Loucy (cell line): ENCODE measurements around the gene FAF1.

ENCODE experiments used
- CTCF ChIP-seq: fragments of 200-600 bp; sonication (generic); conservative IDR thresholded peaks from 2 replicates; pipeline ENCODE4 v1.5.1; 2014; ENCODE audit warnings: mild to moderate bottlenecking, antibody characterized with exemption, low read length
- EZH2phosphoT487 ChIP-seq: fragments of 200-600 bp; IDR thresholded peaks from 2 replicates; pipeline ENCODE4 v1.6.1; 2018; ENCODE audit warnings: antibody characterized with exemption, mild to moderate bottlenecking, moderate library complexity, borderline replicate concordance

- TF ChIP-seq EZH2phosphoT487 (no peak), CTCF (no peak)
Observed at GRCh38 chr1:50942334-50942733, 17.7 kb downstream of the FAF1 start.
